Caki2 (cell line): ENCODE data around the gene SIK3. TPM values are rescaled to one million over a fixed set of nuclear protein-coding genes. Genes with fewer than 3 reads are reported as not detected.
"Not testable (repeated sequence)": the region's sequence is repeated elsewhere in the genome, so short reads cannot be mapped to it uniquely, and the experiment has no call there.

Source experiments
- DNase-seq: peaks from one replicate; pipeline ENCODE4 v3.0.0-alpha.2; 2015; ENCODE audit warnings: low read depth
- in situ Hi-C: cut with HindIII; loops from 2 replicates; pipeline ENCODE4 v1.10.0; 2016; ENCODE audit warnings: low sequenced_read_pairs, low pct_unique_long_range_greater_than_20kb, mixed read lengths
- total RNA-seq: library from RNA; depleted of rRNA; stranded (reverse); fragments of >200 nt; shearing (Covaris generic); gene quantifications from 2 replicates; pipeline ENCODE4 v1.2.3, GENCODE V29; 2014; ENCODE audit warnings: low replicate concordance; rRNA removed

SIK3 gene
- 4.6 and 5.6 TPM in 2 replicates for total RNA-seq

DNA sequence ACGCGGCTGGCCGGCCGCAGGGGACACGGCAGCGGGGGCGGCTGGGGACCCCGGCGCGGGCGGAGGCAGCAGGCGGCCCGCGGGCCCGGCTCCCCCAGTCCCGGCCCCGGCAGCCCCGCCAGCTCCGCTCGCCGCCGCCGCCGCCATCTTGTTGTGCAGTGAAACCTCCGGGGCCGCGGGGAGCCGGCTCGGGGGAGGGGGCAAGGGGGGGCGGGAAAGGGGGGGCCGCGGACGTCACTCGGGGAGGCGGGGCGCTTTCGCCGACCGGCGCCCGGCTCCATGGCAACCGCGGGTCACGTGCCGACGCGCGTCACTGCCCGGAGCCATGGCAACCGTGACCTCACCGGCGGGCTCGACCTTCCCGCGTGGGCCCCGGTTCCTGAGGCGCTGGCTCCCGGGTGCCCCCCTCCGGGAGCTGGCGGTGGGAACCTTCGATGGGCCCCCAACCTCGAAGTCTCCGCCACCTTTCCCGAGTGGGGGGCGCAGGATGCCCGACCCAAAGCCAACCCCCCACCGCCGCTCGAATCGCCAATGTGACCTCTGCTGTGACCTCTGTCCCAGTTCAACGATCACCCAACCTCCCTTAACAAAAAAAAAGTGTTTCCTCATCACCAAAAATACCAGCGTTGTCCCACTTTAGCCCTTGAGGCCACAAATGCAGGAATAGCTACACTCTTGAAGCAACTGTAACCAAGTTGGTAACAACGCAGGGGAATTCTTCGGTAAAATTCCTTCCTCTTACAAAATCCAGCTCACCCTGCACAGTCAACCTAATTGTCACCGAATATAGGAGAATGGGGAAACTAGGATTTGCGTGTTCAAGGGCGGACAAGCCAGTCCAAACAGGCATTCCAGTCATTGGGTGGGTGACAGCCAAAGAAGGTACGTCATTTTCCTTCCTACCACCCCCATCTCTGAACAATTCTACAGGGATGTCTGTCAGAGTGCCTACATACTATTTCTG lies at the start of gene SIK3:
SIK3 (minus strand) TSS at position 160 of the 964 bp plus-strand sequence; CDS start at position 147, 13 bp downstream.
- in situ Hi-C loops = no loop called here
- DNase-seq = peak; percentile 78

DNA sequence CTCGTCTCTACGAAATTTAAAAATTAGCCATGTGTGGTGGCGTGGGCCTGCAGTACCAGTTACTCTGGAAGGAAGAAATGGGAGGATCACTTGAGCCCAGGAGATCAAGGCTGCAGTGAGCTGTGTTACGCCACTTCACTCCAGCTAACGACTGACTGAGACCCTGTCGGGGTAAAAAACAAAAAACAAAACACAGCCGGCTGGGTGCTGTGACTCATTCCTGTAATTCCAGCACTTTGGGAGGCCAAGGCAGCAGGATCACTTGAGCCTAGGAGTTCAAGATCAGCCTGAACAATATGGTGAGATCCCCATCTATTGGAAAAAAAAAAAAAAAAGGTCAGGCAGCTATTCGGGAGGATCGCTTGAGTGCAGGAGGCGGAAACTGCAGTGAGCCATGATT lies 48.3 kb upstream of the SIK3 start:
- DNase-seq = no peak
- in situ Hi-C loops = no loop called here

GRCh38 chr11:117145393-117145761 lies 47.1 kb upstream of the SIK3 start:
- in situ Hi-C loops = no loop called here
- peak; percentile 44 for DNase-seq

DNA sequence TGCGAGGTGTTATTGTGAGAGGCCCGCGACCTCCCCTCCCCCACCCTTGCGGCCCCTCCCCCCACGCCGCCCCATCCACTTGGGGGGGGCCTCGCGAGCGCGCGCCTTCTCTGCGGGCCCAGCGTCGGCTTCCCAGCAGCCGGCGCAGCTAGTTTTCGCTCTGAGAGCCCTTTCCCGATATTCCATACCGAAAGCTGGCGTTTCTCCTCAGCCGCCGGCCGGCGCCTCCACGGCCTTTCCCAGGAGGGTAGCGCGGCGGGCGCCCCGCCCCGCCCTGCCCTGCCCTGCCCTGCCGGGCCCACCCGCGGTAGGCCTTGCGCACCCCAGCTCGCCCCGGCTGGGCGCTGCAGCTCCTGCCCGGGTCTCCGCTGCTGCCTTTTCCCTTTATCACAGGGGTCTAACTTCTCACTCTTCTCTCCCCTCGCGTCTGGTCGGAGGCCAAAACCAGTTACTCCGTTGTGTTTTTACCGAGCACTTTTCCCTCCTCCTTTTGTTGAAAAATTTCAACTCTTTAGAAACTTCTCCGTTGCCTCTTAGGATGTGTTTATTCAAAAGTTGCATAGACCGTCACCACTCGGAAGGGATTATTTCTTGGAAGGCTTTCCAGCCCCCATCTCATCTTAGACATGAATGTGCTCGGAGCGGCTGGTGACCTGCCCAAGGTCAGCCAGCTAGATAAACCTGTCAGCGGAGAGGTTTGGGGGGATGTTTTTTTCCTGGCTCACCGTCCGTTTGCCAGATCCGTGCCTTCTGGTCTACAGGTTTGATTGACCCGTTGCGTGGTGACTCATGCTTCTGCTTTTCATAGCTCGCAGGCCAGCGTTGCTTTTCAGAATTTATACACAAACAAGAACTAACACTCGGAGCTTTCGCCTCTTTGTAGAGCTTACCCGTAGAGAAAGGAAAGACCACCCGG lies 46.5 kb upstream of the SIK3 start:
- DNase-seq = peak; percentile 38
- in situ Hi-C loops = no loop called here

- peak; percentile 87 for DNase-seq
- in situ Hi-C loops = no loop called here
Observed at GRCh38 chr11:117143871-117144476, 45.7 kb upstream of the SIK3 start, which contains the start of gene PAFAH1B2. PAFAH1B2 (plus strand) TSS chr11:117144287; CDS start chr11:117152448, 8,161 bp downstream.

DNA sequence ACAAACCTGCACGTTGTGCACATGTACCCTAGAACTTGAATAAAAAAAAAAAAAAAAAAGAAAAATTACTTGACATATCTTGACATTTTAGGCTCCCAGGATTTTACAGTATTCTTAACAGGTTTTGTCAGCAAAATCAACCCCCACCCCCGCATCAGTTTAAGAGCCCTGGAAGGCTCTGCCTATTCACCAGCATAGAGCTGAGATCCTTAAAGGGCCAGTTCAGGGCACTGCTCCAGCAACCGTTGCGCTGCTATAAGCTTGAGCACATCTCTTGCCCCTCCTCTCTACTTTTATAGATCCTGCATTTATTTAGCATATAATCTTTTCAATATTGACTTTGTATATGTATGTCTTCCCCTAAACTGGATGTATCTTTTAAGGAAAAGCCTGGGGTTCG lies 45.2 kb upstream of the SIK3 start:
- peak; percentile 44 for DNase-seq
- in situ Hi-C loops = no loop called here

GRCh38 chr11:117137223-117138086 lies 39.2 kb upstream of the SIK3 start:
- DNase-seq = not testable (repeated sequence)

GRCh38 chr11:117134979-117135378 lies 36.8 kb upstream of the SIK3 start:
- in situ Hi-C loops, DNase-seq: not testable (repeated sequence)

More at GRCh38 chr11:117137223-117138086, 39.2 kb upstream of the SIK3 start:
- in situ Hi-C loops = not testable (repeated sequence)

GRCh38 chr11:117134431-117134830 lies 36.2 kb upstream of the SIK3 start:
- DNase-seq = no peak
- in situ Hi-C loops = no loop called here

DNA sequence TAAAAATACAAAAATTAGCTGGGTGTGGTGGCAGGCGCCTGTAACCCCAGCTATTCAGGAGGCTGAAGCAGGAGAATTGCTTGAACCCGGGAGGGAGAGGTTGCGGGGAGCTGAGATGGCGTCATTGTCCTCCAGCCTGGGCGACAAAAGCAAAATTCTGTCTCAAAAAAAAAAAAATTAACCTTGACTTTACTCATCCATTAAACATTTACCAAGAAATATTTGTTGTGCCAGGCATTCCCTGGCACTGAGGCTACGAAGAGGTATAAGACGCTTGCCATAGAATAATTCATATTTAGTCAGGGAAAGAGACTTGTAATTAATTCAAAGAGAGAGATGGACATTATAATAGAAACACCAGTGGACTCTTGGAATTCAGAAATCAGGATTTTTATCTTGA lies 32.7 kb upstream of the SIK3 start:
- in situ Hi-C loops = no loop called here
- peak; percentile 51 for DNase-seq

GRCh38 chr11:117130396-117130795 lies 32.2 kb upstream of the SIK3 start:
- in situ Hi-C loops, DNase-seq: not testable (repeated sequence)

DNA sequence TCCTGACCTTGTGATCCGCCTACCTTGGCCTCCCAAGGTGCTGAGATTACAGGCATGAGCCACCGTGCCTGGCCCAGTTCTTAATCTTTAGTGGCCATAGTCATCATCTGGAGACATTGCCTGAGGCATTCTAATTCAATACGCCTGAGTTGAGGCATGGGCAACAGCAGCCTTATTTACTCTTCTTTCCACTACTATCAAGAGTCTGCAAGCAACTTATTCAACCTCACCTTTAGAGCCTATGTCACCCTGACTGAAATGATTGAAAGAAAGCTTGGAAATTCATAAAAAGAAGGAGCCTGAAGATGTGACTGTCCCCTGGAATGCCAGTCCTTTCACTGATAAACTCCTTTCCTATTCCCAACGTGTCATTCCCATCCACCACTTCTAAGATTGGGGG lies 30.1 kb upstream of the SIK3 start:
- in situ Hi-C loops = no loop called here
- DNase-seq = no peak

DNA sequence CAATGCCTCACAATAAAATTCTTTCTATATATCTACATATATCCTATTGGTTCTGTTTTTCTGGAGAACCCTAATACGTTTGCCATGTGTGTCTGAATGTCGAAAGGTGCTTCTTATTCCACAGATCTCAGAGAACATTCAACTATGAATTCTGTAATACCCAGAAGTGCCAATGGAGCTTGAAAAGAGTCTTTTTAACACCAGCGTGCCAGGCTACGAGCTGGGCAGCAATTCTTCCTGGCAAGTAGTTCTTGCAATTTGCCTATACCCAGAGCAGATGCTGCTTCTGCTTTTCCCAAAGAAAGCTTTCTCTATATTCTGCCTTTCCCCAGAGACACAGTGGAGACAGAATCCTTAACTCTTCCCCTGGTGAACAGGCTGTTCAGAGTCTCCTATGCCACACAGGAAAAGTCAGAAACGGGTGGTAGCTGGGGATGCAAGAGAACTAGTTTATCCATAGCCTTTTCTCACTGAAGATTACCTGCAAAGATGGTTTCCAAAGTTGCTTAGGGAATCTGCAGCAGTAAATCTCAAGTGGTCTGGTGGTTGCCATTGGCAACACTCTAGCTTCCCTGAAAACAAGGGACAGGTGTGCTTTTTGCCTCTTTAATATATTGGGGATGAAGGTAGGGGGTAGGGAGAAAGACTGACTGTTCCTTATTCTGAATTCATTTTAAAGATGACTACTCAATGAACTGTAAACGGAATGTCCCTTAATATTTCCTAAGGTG lies 29.1 kb upstream of the SIK3 start:
- in situ Hi-C loops = no loop called here
- DNase-seq = no peak

GRCh38 chr11:117126223-117126965 lies 28.2 kb upstream of the SIK3 start:
- in situ Hi-C loops = no loop called here
- DNase-seq = no peak

GRCh38 chr11:117122556-117122955 lies 24.3 kb upstream of the SIK3 start:
- DNase-seq = no peak
- in situ Hi-C loops = no loop called here

DNA sequence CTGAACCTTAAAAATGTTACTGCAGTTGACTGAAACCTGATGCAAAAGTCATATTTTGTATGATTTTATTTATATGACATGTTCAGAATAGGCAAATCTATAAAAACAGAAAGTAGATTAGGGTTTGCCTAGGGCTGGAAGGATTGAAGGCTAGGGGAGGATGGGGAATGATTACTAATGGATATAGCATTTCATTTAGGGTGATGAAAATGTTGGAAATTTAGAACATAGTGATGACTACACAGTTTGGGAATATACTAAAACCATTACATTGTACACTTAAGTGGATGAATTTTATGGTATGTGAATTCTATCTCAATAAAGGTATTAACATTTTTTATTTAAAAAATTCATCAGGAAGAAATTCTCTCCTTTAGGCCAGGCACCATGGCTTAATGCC lies 22.9 kb upstream of the SIK3 start:
- in situ Hi-C loops = no loop called here
- no peak for DNase-seq
